ENCODE data around the gene PLD5. TPM values are rescaled to one million over a fixed set of nuclear protein-coding genes. Genes with fewer than 3 reads are reported as not detected.

Gene PLD5
- total and polyA plus RNA-seq, 11 donors = 0.05 to 0.96 (median 0.21) TPM; not detected in 2

GRCh38 chr1:242404296-242404695 lies 120.2 kb downstream of the PLD5 start:
- Histone ChIP-seq H3K27ac (no peak overlapping the region), H3K4me1 (no peaks in the 10 kb centered on the region), H3K27me3 (peaks cover 0 to 4% (median 0%) of the 10 kb centered on the region in 9 donors), H3K4me3 (no peak overlapping the region), H3K36me3 (no peaks in the 10 kb centered on the region), H3K9me3 (no peaks in the 10 kb centered on the region)
- WGBS, 4 donors = 76 to 82% (median 79%) methylated on average over 5 of the region's 5 CpGs
- DNase-seq (no peak), ATAC-seq (no peak)
- intact Hi-C loops (cut with DNase I) = no loop called here
- TF ChIP-seq, protein P1, sequence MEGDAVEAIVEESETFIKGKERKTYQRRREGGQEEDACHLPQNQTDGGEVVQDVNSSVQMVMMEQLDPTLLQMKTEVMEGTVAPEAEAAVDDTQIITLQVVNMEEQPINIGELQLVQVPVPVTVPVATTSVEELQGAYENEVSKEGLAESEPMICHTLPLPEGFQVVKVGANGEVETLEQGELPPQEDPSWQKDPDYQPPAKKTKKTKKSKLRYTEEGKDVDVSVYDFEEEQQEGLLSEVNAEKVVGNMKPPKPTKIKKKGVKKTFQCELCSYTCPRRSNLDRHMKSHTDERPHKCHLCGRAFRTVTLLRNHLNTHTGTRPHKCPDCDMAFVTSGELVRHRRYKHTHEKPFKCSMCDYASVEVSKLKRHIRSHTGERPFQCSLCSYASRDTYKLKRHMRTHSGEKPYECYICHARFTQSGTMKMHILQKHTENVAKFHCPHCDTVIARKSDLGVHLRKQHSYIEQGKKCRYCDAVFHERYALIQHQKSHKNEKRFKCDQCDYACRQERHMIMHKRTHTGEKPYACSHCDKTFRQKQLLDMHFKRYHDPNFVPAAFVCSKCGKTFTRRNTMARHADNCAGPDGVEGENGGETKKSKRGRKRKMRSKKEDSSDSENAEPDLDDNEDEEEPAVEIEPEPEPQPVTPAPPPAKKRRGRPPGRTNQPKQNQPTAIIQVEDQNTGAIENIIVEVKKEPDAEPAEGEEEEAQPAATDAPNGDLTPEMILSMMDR (IDR thresholded peaks at IDR 0.05) = no peak
- no peak for TF ChIP-seq POLR2A (IDR thresholded peaks at IDR 0.05)

GRCh38 chr1:242402956-242403355 lies 121.5 kb downstream of the PLD5 start:
- TF ChIP-seq, protein P1 (IDR thresholded peaks at IDR 0.05) = no peak
- TF ChIP-seq POLR2A (IDR thresholded peaks at IDR 0.05) = no peak
- ATAC-seq = no peak
- intact Hi-C loops (cut with DNase I) = no loop called here
- H3K4me3 ChIP-seq = no peak overlapping the region
- whole genome bisulfite sequencing, 4 donors = 55 to 94% (median 71%) methylated on average over 5 of the region's 5 CpGs
- no peak for DNase-seq
- no peaks in the 10 kb centered on the region for H3K36me3 ChIP-seq
- no peak overlapping the region for H3K27ac ChIP-seq
- no peaks in the 10 kb centered on the region for H3K9me3 ChIP-seq
- peaks cover 0 to 4% (median 0%) of the 10 kb centered on the region in 9 donors for H3K27me3 ChIP-seq
- no peaks in the 10 kb centered on the region for H3K4me1 ChIP-seq

- 72 to 83% (median 79%) methylated on average over 3 of the region's 3 CpGs for WGBS, 4 donors
- TF ChIP-seq, protein P1 (IDR thresholded peaks at IDR 0.05) = no peak
- TF ChIP-seq POLR2A (IDR thresholded peaks at IDR 0.05) = no peak
Observed at GRCh38 chr1:242401937-242402336, 122.6 kb downstream of the PLD5 start.

GRCh38 chr1:242398351-242398750 lies 126.1 kb downstream of the PLD5 start:
- DNase-seq (no peak), ATAC-seq (no peak)
- no peaks in the 10 kb centered on the region for H3K9me3 ChIP-seq
- no peaks in the 10 kb centered on the region for H3K27me3 ChIP-seq
- no peak for TF ChIP-seq POLR2A (IDR thresholded peaks at IDR 0.05)
- TF ChIP-seq, protein P1 (IDR thresholded peaks at IDR 0.05) = no peak
- no peak overlapping the region for H3K4me3 ChIP-seq
- H3K4me1 ChIP-seq = no peaks in the 10 kb centered on the region
- no peak overlapping the region for H3K27ac ChIP-seq
- WGBS, 4 donors = 69 to 74% (median 72%) methylated on average over 5 of the region's 5 CpGs
- H3K36me3 ChIP-seq = no peaks in the 10 kb centered on the region
- intact Hi-C loops (cut with DNase I) = no loop called here

More at GRCh38 chr1:242401937-242402336, 122.6 kb downstream of the PLD5 start:
- H3K27ac ChIP-seq = no peak overlapping the region
- ATAC-seq (no peak), DNase-seq (no peak)
- H3K36me3 ChIP-seq = no peaks in the 10 kb centered on the region
- no peaks in the 10 kb centered on the region for H3K27me3 ChIP-seq
- no peak overlapping the region for H3K4me3 ChIP-seq
- no peaks in the 10 kb centered on the region for H3K9me3 ChIP-seq
- no peaks in the 10 kb centered on the region for H3K4me1 ChIP-seq
- intact Hi-C loops (cut with DNase I) = no loop called here
